Measurements from ENCODE around the gene CPNE6. TPM values are rescaled to one million over a fixed set of nuclear protein-coding genes. Genes with fewer than 3 reads are reported as not detected.

The CPNE6 gene
- polyA plus RNA-seq, 4 donors, result 0.03 TPM; not detected in 3

- DNase-seq (ENCODE audit: low read depth in 4 of 4, low spot score in 3 of 4), result no peak
These were observed 11.2 kb downstream of the CPNE6 start for GRCh38 chr14:24082411-24083080.

- no peak for DNase-seq (ENCODE audit: low read depth in 4 of 4, low spot score in 3 of 4)
These were observed 12.1 kb downstream of the CPNE6 start for GRCh38 chr14:24083462-24083861.

- DNase-seq (ENCODE audit: low read depth in 4 of 4, low spot score in 3 of 4), result no peak
These were observed 13.1 kb downstream of the CPNE6 start for GRCh38 chr14:24084440-24084839.

- no peak for DNase-seq (ENCODE audit: low read depth in 4 of 4, low spot score in 3 of 4)
These were observed 13.9 kb downstream of the CPNE6 start for GRCh38 chr14:24085215-24085614.

- DNase-seq (ENCODE audit: low read depth in 4 of 4, low spot score in 3 of 4), result no peak
These were observed 15.0 kb downstream of the CPNE6 start for GRCh38 chr14:24086193-24086955.

- no peak for DNase-seq (ENCODE audit: low read depth in 4 of 4, low spot score in 3 of 4)
These were observed 15.6 kb downstream of the CPNE6 start for GRCh38 chr14:24087004-24087403.

GRCh38 chr14:24088095-24088494 is 16.7 kb downstream of the CPNE6 start:
- DNase-seq (ENCODE audit: low read depth in 4 of 4, low spot score in 3 of 4), result no peak

GRCh38 chr14:24089890-24090289 is 18.5 kb downstream of the CPNE6 start:
- no peak for DNase-seq (ENCODE audit: low read depth in 4 of 4, low spot score in 3 of 4)

GRCh38 chr14:24092110-24092504 is 20.7 kb downstream of the CPNE6 start:
- DNase-seq (ENCODE audit: low read depth in 4 of 4, low spot score in 3 of 4), result no peak

GRCh38 chr14:24092505-24093206 is 21.3 kb downstream of the CPNE6 start:
- DNase-seq (ENCODE audit: low read depth in 4 of 4, low spot score in 3 of 4), result no peak

- DNase-seq (ENCODE audit: low read depth in 4 of 4, low spot score in 3 of 4), result no peak
These were observed 22.0 kb downstream of the CPNE6 start for GRCh38 chr14:24093207-24093900.

GRCh38 chr14:24093901-24094840 is 22.8 kb downstream of the CPNE6 start, which contains the start of gene PCK2:
Gene PCK2, plus strand, starts transcription at chr14:24094311. Its CDS starts 95 bp downstream, at chr14:24094406.
- peak in 3 of 4 donors; percentile 56 to 74 (median 58) for DNase-seq (ENCODE audit: low read depth in 4 of 4, low spot score in 3 of 4)

GRCh38 chr14:24094841-24095270 is 23.5 kb downstream of the CPNE6 start:
- no peak for DNase-seq (ENCODE audit: low read depth in 4 of 4, low spot score in 3 of 4)

GRCh38 chr14:24095271-24096068 is 24.1 kb downstream of the CPNE6 start:
- peak in 1 of 4 donors; percentile 53 for DNase-seq (ENCODE audit: low read depth in 4 of 4, low spot score in 3 of 4)

- DNase-seq (ENCODE audit: low read depth in 4 of 4, low spot score in 3 of 4), result no peak
These were observed 25.3 kb downstream of the CPNE6 start for GRCh38 chr14:24096545-24097181.

- DNase-seq (ENCODE audit: low read depth in 4 of 4, low spot score in 3 of 4), result no peak
These were observed 27.0 kb downstream of the CPNE6 start for GRCh38 chr14:24098229-24098926.

- DNase-seq (ENCODE audit: low read depth in 4 of 4, low spot score in 3 of 4), result no peak
These were observed 27.8 kb downstream of the CPNE6 start for GRCh38 chr14:24098927-24099813.
